ENCODE data around the gene HSD11B2.

DNA sequence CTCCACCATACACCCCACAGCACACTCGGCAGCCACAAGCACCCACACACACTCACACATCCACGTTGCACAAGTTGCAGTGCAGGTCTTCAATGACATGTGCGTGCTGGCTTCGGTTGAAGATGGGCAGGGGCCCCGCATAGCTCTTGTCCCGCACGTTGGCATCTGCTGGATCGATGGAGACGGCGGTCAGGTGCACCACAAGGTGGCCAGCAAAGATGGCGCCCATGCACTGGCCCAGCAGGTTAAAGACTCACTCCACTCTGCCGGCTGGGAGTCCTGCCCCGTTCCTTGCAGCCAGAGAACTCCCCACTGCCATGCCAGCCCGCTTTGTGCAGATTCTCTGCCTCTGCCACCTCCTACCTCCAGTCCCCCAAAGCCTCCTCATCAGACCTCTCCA, 30.0 kb upstream of the HSD11B2 start:
- TF ChIP-seq, protein P1, sequence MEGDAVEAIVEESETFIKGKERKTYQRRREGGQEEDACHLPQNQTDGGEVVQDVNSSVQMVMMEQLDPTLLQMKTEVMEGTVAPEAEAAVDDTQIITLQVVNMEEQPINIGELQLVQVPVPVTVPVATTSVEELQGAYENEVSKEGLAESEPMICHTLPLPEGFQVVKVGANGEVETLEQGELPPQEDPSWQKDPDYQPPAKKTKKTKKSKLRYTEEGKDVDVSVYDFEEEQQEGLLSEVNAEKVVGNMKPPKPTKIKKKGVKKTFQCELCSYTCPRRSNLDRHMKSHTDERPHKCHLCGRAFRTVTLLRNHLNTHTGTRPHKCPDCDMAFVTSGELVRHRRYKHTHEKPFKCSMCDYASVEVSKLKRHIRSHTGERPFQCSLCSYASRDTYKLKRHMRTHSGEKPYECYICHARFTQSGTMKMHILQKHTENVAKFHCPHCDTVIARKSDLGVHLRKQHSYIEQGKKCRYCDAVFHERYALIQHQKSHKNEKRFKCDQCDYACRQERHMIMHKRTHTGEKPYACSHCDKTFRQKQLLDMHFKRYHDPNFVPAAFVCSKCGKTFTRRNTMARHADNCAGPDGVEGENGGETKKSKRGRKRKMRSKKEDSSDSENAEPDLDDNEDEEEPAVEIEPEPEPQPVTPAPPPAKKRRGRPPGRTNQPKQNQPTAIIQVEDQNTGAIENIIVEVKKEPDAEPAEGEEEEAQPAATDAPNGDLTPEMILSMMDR (conservative IDR thresholded peaks at IDR 0.05): no peak
- TF ChIP-seq ZFX (IDR thresholded peaks at IDR 0.05): no peak
